SK-N-DZ (cell line): ENCODE results near the gene PRX.
"Not testable (repeated sequence)": the region's sequence is repeated elsewhere in the genome, so short reads cannot be mapped to it uniquely, and the experiment has no call there.

Experiments
- DNase-seq: peaks from one replicate; pipeline ENCODE4 v3.0.0-alpha.2; 2015; ENCODE audit warnings: low spot score

PRX gene

DNA sequence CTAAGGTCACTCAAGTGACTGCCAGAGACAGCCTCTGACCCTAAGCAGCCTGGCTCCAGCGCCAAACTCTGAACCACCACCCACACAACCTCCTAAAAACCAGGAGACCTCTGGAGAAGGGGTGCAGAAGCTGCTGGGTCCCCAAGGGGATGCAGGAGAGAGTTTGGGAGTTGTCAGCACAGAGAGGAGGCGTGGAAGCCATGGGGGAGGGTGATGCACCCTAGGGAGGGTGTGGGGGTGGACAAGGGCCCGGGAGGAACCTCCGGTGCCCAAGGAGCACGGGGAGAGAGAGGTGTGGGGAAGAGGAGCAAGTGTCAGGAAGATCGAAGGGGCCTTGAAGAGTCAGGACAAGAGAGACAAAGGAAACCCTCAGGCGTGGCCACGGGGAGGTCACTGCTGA, 21.1 kb downstream of the PRX start:
- DNase-seq = no peak

DNA sequence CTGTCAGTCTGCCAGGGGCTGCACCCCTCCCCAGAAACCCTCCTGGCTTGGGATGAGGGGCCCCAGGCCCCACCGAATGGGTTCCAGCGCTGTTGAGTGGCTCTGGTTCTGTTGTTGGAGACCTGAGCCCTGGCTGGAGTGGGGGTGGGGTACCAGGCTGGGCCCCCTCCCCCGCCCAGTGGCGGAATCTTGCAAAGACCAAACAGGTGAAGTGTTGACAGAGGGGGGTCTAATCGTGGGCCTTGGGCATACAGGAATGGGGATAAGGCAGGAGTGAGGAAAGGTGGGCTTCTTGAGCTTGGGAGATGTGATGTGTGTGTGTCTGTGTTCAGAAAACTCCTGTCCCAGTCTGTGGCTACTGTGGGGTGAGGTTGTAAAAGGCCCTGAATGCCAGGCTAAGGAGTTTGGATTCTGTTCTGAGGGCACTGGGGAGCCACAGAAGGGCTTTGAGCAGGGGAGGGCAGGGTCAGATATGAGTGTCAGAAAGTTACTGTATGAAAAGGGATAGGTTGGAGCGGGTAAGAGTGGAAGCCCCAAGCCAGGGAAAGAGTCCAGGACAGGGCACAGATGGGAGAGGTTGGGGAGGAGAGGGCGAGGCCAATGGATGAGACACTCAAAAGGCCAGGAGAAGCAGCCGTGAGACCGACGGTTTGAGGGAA, 23.0 kb downstream of the PRX start, which contains the start of gene HIPK4:
TSS of gene HIPK4 (minus strand) at position 98 of the 659 bp plus-strand sequence. CDS start 279 bp downstream, outside the sequence.
- no peak for DNase-seq

DNA sequence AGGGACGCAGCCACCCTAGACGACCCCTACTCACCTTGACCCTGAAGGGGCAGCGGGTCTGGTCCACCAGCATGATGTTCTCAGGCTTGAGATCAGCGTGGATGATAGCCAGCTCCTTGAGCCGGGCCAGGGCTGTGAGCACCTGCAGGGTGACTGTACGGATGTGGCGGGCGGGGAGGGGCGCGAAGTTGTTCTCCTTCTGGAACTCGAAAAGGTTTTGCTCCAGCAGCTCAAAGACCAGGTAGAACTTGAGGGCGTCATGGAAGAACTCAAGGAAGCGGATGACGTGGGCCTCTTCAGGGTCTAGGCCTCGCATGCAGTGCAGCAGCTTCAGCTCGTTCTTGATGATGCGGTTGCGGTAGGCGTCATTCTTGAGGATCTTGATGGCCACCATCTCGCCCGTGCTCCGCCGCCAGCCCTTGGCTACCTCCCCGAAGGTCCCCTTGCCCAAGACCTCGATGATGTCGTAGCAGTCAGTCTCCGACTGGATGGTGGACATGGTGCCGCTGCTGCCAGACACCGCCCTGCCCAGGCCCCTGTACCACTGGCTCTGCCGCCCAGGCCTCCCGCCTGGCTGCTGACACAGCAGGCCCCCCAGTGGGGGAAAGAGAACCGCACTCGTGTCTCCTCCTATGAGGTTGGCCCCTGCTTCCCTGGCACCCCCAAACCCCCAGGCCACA, 23.6 kb downstream of the PRX start:
- no peak for DNase-seq

DNA sequence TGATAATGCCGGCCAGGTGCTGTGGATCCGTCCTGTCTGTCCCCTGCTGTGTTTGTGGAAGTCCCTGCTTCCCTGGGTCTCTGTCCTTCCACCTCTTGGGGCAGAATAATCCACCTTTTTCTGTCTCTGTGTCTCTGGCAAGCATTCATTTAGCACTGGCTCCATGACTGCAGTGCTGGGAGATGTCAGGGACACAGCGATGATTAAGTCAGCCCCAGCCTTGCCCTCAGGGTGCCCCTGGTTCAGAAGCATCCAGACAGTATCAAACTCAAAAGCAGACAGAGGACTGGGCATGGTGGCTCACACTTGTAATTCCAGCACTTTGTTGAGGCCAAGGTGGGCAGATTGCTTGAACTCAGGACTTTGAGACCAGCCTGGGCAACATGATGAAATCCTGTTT, 24.7 kb downstream of the PRX start:
- no peak for DNase-seq

DNA sequence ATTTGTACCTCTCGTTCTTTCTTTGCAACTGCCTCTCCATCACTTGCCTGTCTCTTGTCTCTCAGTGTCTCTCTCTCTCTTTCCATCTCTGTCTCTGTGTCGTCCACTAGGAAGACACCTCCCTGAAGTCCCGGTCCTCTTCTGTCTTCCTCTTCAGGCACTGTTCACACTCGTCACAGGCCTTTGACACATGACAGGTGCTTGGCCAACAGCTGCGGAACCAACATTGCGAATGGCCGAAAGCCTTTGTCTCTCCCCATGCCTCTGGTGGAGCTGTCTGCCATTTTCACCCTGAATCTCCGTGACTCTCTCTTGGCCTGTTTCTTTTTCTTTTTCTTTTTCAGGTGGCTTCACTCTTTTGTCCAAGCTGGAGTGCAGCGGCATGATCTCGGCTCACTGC, 26.0 kb downstream of the PRX start:
- no peak for DNase-seq

DNA sequence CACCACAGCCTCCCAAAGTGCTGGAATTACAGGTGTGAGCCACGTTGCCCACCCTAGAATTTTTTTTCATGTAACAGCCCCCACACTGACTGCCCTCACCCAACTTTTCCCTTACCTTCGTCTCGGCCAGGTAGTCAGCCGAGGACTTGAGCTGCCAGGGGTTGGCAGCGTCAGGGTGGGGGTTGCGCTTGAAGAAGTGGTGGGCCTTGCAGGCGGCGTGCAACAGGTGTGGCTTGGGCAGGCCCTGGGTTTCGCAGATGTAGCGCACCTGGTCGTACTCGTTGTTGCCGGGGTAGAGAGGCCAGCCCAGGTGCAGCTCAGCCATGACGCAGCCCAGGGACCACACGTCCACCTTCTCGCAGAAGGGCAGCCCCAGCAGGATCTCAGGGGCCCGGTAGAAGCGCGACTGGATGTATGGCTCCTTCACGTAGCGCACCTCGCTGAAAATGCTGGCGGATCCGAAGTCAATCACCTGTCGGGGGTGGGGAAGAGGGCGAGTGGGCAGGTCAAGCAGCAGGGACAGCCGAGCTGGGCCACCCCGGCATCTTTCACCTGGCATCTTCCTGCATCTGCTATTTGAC, 29.4 kb downstream of the PRX start:
- DNase-seq = no peak

DNA sequence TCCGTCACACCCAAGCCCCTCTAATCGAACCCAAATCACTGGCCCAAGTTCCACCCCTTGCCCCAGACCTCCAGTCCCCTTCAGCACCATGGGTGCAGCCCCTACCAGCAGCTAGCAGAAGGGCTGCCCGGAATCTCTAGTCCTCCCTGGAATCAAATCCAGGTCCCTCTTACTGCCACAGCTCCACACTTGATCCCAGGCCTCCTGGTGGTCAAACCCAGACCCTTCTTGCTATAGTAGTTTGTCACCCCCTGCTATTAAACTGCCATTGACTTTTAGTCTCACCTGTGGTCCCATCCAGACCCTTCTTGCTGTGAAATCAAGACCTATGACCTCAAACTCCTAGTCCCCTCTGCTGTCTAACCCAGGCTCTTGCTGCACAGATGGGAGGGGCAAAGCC, 31.9 kb downstream of the PRX start:
- DNase-seq = no peak

DNA sequence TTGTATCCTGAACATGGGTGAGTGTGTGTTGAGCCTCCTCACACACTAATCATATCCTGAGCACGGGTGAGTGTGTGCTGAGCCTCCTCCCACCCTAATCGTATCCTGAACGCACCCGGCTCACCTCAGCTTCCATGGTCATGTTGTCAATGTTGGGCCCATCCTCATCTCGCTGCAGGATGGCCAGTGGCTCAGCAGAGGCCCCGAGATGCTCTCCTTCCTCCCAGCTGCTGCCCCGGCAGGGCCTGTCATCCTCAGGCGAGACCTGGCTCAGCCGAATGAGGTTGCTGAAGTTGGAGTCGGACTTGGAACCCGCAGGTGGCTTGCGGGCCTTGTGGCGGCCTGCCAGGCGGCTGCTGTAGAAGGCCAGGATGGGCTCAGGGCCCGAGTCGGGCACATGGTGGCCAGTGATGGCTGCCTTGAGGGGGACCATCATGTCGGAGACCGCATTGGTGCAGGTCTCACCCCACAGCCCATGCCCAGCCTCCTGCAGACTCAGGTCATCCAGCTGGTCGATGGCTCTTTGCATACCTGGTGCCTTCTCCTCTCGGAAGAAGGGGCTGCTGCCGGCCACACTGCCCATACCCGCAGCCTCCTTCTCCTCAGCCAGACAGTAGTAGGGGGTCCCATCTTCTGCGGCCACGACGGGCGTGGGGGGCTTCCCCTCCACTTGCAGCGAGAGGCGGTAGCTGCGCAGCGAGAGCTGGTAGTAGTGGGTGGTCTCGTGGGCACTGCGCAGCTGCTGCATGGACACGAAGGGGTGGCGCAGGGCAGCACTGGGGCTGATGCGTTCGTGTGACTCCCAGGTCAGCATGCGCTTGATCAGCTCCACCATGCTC, 32.8 kb downstream of the PRX start:
- DNase-seq = no peak

DNA sequence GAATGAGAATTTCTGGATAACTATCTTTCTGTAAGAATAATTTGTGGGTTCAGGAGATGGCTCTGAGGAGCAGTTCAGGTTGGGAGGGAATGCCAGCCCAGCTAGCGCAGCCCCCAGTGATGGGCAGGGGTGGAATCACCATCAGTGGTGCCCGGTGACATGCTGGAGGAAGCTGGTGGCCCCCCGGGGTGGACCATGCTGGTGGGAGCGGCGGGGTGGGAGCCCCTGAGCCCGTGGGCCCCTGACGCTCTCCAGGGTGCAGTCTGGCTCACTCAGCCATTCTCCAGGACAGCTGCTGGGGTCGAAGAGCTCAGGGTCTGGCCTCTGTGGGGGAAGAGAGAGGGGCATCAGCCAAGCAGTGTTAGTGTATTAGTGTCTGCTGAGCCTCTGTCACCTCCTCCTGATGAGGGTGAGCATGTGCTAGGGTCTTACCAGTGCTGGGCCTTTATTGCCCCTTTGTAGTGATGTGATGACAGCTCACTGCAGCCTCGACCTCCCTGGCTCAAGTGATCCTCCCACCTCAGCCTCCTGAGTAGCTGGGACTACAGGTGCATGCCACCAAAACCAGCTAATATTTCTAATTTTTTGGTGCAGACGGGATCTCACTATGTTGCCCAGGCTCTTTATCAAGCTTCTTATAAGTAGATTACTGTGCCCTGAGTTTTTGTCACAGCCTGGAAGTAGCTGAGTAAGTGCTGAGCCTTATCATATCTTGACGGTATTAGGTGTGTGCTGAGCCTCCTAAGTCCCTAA, 33.6 kb downstream of the PRX start:
- DNase-seq = no peak

DNA sequence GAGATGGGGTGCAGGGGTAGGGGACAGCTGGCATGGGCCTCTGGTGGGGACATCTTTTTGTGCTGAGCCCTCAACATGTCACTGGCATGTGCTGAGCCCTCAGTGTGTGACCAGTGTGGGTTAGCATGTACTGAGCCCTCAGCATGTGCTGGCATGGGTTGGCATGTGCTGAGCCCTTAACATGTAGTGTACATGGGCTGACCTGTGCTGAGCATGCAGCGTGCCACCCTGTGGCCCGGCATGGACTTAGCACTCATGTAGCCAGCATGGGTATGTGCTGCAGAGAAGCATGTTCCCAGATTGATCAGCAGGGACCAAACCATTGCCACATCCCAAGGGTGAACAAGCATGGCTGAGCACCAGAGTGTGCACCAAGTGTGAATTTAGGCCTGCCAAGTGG, 34.7 kb downstream of the PRX start:
- no peak for DNase-seq

DNA sequence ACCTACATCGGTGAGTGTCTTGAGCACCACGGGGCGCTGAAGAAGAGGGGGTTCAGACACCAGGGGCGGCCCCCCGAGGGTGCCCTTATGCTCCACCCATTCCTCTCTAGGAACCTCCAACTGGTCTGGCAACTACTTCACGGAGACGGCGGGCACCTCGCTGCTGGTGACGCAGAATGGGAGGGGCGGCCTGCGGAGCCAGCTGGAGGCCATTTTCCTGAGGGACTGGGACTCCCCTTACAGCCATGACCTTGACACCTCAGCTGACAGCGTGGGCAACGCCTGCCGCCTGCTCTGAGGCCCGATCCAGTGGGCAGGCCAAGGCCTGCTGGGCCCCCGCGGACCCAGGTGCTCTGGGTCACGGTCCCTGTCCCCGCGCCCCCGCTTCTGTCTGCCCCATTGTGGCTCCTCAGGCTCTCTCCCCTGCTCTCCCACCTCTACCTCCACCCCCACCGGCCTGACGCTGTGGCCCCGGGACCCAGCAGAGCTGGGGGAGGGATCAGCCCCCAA, 35.2 kb downstream of the PRX start:
- DNase-seq = no peak

DNA sequence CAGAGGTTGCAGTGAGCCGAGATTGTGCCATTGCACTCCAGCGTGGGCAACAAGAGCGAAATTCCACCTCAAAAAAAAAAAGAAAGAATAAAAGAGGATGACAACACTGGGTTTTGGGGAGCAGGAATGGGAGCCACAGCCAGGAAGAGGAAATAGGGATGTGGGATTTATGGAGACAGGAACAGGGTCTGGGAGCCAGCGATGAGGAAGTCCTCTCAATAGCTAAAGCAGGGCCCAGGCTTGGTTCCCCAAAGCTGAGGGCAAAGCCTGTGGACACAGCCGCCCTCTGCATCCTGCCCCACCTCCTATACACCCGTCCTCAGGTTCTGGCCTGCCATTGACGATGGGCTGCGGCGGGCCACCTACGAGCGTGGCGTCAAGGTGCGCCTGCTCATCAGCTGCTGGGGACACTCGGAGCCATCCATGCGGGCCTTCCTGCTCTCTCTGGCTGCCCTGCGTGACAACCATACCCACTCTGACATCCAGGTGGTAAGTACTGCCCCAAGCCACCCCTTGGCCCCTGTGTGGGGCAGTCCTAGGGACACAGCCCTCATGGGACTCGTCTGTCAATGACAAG, 36.8 kb downstream of the PRX start:
- no peak for DNase-seq

DNA sequence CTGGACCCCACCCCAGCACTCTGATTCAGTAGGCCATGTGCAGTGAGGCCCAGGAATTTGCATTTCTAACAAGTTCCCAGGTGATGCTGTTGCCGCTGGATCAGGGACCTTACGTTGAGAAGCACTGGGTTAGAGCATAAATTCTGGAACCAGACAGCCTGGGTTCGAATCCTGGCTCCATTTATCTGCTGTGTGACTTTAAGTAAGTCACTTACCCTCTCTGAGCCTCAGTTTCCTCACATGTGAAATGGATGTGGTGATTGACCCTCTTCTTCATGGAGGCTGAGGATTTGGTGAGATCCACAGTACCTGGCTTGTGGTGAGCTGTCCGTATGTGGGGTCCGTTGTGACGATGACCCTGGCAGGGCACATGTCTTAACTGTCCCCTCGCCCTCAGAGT, 39.1 kb downstream of the PRX start:
- no peak for DNase-seq

DNA sequence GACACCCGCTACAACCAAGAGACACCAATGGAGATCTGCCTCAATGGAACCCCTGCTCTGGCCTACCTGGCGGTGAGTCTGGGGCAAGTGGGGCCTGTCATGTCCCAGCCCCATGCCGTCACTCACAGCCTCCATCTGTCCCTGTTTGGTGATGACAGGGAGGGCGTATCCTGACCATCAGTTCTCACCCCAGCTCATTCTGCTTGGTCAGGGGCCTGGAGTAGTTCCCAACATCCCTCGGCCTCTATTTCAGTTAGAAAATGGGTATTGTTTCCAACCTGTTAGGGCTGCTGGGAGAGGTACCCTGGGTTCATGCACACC, 41.4 kb downstream of the PRX start:
- no peak for DNase-seq

DNA sequence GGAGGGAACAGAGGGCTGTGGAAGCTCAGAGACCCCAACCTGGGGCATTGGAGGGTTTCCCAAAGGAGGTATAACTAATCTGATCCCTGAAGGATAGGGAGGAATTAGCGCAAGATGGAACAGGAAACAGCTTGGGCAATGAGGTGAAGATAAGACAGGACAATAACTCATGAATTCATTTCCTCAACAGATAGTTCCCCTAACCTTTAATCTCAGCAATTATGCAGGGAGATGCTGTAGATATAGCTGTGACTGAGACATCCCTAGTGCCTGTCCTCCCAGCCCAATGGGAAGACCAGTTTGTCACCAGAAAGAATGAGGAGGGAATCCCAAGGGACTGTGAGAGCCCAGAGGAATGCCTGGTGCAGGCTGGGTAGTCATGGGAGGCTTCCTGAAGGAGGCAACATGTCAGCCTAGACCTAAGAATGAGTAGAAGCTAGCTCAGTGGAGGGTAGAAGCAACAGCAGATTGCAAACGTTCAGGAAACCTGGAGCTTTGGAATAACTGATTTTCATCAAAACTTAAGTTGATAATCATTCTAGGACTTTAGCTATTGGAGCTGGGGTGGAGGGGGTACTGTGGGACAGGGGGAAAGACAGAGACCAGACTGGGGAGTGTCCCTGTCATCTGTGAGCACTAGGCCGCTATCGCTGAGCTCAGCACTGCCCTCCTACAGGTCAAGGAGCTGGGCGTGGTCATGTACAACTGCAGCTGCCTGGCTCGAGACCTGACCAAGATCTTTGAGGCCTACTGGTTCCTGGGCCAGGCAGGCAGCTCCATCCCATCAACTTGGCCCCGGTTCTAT, 42.0 kb downstream of the PRX start:
- no peak for DNase-seq

DNA sequence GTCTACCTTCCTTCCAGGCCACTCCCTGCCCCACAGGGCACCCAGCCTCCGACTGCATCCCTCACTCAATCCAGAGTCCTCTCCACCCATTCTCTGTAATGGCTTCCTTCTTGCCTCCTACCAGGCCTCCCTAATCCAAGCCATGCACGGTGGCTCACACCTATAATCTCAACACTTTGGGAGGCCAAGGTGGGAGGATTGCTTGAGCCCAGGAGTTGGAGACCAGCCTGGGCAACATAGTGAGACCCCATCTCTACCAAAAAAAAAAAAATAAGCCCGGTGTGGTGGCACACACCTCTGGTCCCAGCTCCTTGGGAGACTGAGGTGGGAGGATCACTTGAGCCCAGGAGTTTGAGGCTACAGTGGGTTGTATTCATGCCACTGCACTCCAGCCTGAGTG, 42.9 kb downstream of the PRX start:
- DNase-seq = not testable (repeated sequence)

DNA sequence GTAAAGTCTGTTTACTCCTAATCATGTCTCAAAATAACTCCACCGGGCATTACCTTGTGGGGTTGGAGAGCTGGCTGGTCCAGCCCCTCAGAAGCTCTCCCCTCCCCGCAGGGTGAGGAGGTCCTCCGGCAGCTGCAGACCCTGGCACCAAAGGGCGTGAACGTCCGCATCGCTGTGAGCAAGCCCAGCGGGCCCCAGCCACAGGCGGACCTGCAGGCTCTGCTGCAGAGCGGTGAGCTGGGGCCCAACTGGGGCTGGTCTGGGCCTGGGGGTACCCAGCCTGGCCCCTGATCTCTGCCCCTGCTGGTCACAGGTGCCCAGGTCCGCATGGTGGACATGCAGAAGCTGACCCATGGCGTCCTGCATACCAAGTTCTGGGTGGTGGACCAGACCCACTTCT, 43.4 kb downstream of the PRX start:
- no peak for DNase-seq

DNA sequence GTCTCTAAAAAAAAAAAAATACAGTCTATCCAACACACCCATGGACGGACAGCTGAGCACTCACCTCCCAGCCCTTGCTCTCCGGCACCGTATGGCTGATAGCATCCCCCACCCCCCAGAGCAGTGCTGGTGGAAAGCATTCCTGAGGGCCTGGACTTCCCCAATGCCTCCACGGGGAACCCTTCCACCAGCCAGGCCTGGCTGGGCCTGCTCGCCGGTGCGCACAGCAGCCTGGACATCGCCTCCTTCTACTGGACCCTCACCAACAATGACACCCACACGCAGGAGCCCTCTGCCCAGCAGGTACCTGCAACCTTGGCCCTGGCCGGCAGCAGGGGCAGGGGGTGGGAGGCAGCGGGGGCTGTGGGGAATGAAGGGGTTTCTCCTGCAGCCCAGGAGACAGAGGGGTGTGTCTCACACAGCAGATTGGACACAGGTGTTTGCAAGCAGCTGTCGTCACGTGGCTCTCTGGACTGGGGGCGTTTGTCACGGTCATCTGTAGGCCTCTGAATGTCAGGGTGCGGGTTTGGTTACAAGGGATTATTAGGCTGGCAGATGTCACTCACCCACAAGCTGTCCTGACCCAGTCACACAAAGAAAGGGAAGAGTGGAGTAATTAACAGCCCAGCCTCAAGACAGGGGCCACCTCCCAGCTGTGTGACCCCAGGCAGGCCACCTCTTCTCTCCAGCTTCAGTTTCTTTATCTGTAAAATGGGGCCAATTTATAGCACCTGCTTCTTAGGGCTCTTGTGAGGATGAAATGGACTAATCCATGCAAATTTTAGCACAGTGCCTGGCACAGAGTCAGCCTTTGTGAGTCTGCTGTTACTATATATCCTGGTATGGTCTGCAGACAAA, 45.4 kb downstream of the PRX start:
- no peak for DNase-seq
